H1 (cell line): ENCODE data around the gene CCDC148. TPM values are rescaled to one million over a fixed set of nuclear protein-coding genes. Genes with fewer than 3 reads are reported as not detected.

Experiments used
- CTCF ChIA-PET: fragments of 300-600 bp; sonication (Branson Sonifier 250); formaldehyde crosslinking; loops from one replicate; lab custom pipeline; 2021; ENCODE audit not compliant: partially characterized antibody; lab: Charles Lee
- POLR2A ChIA-PET: fragments of 300-600 bp; sonication (Branson Sonifier 250); formaldehyde crosslinking; loops from one replicate; lab custom pipeline; 2021; ENCODE audit warnings: inconsistent platforms; ENCODE audit not compliant: partially characterized antibody; lab: Charles Lee
- DNase-seq, 2 experiments: peaks; one replicate each; pipeline versions ENCODE4 v3.0.0 to v3.0.0-alpha.2; 2010 to 2022; ENCODE audit warnings: low spot score in 2 of 2, low read depth in 1 of 2, mixed read lengths in 1 of 2
- FAIRE-seq: peaks from 2 replicates; lab custom pipeline; 2011; peaks lifted over from hg19 to GRCh38; lab: Jason Lieb, UNC
- H2AFZ ChIP-seq: 2 replicates; pipeline ENCODE4 v1.8.1; 2012; ENCODE audit warnings: low read length, inconsistent platforms
- H2AK5ac ChIP-seq: 2 replicates; pipeline ENCODE4 v1.6.1; 2013; ENCODE audit warnings: low read depth, low read length
- H2BK120ac ChIP-seq: replicated peaks from 2 replicates; pipeline ENCODE3; 2013; ENCODE audit warnings: low read depth, low read length, inconsistent platforms
- H2BK12ac ChIP-seq: 2 replicates; pipeline ENCODE4 v1.6.1; 2013; ENCODE audit warnings: low read depth, low read length
- H2BK15ac ChIP-seq: 2 replicates; pipeline ENCODE4 v1.6.1; 2013; ENCODE audit warnings: low read length
- H2BK20ac ChIP-seq: 2 replicates; pipeline ENCODE4 v1.6.1; 2013; ENCODE audit warnings: low read length
- H2BK5ac ChIP-seq: 2 replicates; pipeline ENCODE4 v1.6.1; 2013; ENCODE audit warnings: low read depth, low read length
- H3K14ac ChIP-seq: 2 replicates; pipeline ENCODE4 v1.6.1; 2013; ENCODE audit warnings: inconsistent platforms; ENCODE audit not compliant: insufficient read length
- H3K18ac ChIP-seq: 2 replicates; pipeline ENCODE4 v1.6.1; 2013; ENCODE audit warnings: low read length; ENCODE audit errors: extremely low read depth
- H3K23ac ChIP-seq: 2 replicates; pipeline ENCODE4 v1.6.1; 2013; ENCODE audit warnings: inconsistent platforms; ENCODE audit not compliant: insufficient read length
- H3K23me2 ChIP-seq: 2 replicates; pipeline ENCODE4 v1.6.1; 2013; ENCODE audit warnings: low read depth, low read length
- H3K27ac ChIP-seq: 2 replicates; pipeline ENCODE4 v1.6.1; 2011; ENCODE audit warnings: low read depth, low read length, inconsistent platforms
- H3K27me3 ChIP-seq, 4 experiments: replicated peaks in 1 of 4; 1 replicate in 1 of 4; 2 replicates in 3 of 4; pipeline versions ENCODE4 v1.6.1 to v1.8.1; 2011 to 2013; ENCODE audit warnings: low read length in 3 of 4, mild to moderate bottlenecking in 3 of 4, inconsistent platforms in 2 of 4, mixed read lengths in 2 of 4, moderate library complexity in 1 of 4; ENCODE audit not compliant: control insufficient read depth in 3 of 4, insufficient read depth in 3 of 4; ENCODE audit errors: extremely low read depth in 1 of 4
- H3K36me3 ChIP-seq, 4 experiments: 2 replicates each; pipeline versions ENCODE4 v1.6.1 to v1.8.1; 2011 to 2013; ENCODE audit warnings: mild to moderate bottlenecking in 4 of 4, low read length in 3 of 4, moderate library complexity in 2 of 4, control low read depth in 1 of 4, inconsistent platforms in 1 of 4; ENCODE audit not compliant: insufficient read depth in 4 of 4, control insufficient read depth in 2 of 4
- H3K4ac ChIP-seq: replicated peaks from 2 replicates; pipeline ENCODE3; 2013; ENCODE audit warnings: low read length, low read depth, mixed read lengths, inconsistent platforms; ENCODE audit not compliant: insufficient read length
- H3K4me1 ChIP-seq, 4 experiments: replicated peaks in 1 of 4; 1 replicate in 1 of 4; 2 replicates in 3 of 4; pipeline versions ENCODE4 v1.6.1 to v1.8.1; 2011 to 2013; ENCODE audit warnings: low read length in 3 of 4, inconsistent platforms in 2 of 4, mixed read lengths in 1 of 4; ENCODE audit not compliant: insufficient read depth in 4 of 4, control insufficient read depth in 3 of 4
- H3K4me2 ChIP-seq, 2 experiments: 2 replicates each; pipeline versions ENCODE4 v1.6.1 to v1.8.1; 2011 to 2013; ENCODE audit warnings: low read depth in 2 of 2, low read length in 2 of 2, control low read depth in 1 of 2, inconsistent platforms in 1 of 2, mild to moderate bottlenecking in 1 of 2; ENCODE audit not compliant: insufficient read depth in 1 of 2
- H3K4me3 ChIP-seq, 4 experiments: fragments of 200-600, 300-600 bp in 1 of 4; sonication (generic), shearing (Covaris generic), sonication (Bioruptor Twin) in 1 of 4; 2 replicates each; pipeline versions ENCODE4 v1.5.1 to v1.8.1; 2011 to 2016; ENCODE audit warnings: low read length in 4 of 4, low read depth in 3 of 4, control low read depth in 2 of 4, inconsistent platforms in 2 of 4, mild to moderate bottlenecking in 2 of 4, mixed read lengths in 1 of 4, moderate library complexity in 1 of 4; ENCODE audit not compliant: insufficient read depth in 2 of 4; ENCODE audit errors: extremely low read depth in 1 of 4
- H3K56ac ChIP-seq: replicated peaks from 2 replicates; pipeline ENCODE3; 2013; ENCODE audit warnings: low read depth, mild to moderate bottlenecking, mixed read lengths, low read length, inconsistent platforms; ENCODE audit not compliant: insufficient read length
- H3K79me1 ChIP-seq: 2 replicates; pipeline ENCODE4 v1.6.1; 2013; ENCODE audit warnings: low read depth, low read length, control low read depth
- H3K79me2 ChIP-seq, 2 experiments: 2 replicates each; pipeline versions ENCODE4 v1.6.1 to v1.8.1; 2012 to 2013; ENCODE audit warnings: low read length in 2 of 2, mild to moderate bottlenecking in 2 of 2, inconsistent platforms in 1 of 2; ENCODE audit not compliant: insufficient read depth in 2 of 2, control insufficient read depth in 1 of 2
- H3K9ac ChIP-seq, 4 experiments: replicated peaks in 1 of 4; 1 replicate in 1 of 4; 2 replicates in 3 of 4; pipeline versions ENCODE4 v1.6.1 to v1.8.1; 2011 to 2013; ENCODE audit warnings: low read depth in 3 of 4, low read length in 3 of 4, control low read depth in 2 of 4, mild to moderate bottlenecking in 2 of 4, moderate library complexity in 2 of 4, inconsistent platforms in 1 of 4; ENCODE audit errors: extremely low read depth in 1 of 4
- H3K9me3 ChIP-seq, 2 experiments: 2 replicates each; pipeline versions ENCODE4 v1.6.1 to v1.8.1; 2012 to 2013; ENCODE audit warnings: mild to moderate bottlenecking in 2 of 2, moderate library complexity in 2 of 2, control low read depth in 1 of 2, inconsistent platforms in 1 of 2, low read depth in 1 of 2, low read length in 1 of 2, mixed read lengths in 1 of 2; ENCODE audit not compliant: insufficient read depth in 2 of 2
- H4K20me1 ChIP-seq, 2 experiments: replicated peaks in 1 of 2; 2 replicates each; pipeline versions ENCODE3 to v1.8.1; 2011 to 2013; ENCODE audit warnings: inconsistent platforms in 2 of 2, low read length in 2 of 2, mild to moderate bottlenecking in 1 of 2; ENCODE audit not compliant: insufficient read depth in 2 of 2, control insufficient read depth in 1 of 2
- H4K5ac ChIP-seq: 2 replicates; pipeline ENCODE4 v1.6.1; 2013; ENCODE audit warnings: low read length, low read depth, mixed read lengths, inconsistent platforms; ENCODE audit not compliant: insufficient read length
- H4K8ac ChIP-seq: 2 replicates; pipeline ENCODE4 v1.8.0; 2013; ENCODE audit warnings: mild to moderate bottlenecking, moderate library complexity, low read length, inconsistent platforms; ENCODE audit not compliant: insufficient read depth; ENCODE audit errors: extremely low read depth
- H4K91ac ChIP-seq: replicated peaks from 2 replicates; pipeline ENCODE3; 2013; ENCODE audit warnings: low read length, mixed read lengths, inconsistent platforms; ENCODE audit not compliant: insufficient read length
- BRCA1 ChIP-seq: IDR thresholded peaks from 2 replicates; pipeline ENCODE4 v1.6.1; 2012; ENCODE audit warnings: low read depth, low read length, improper control_type of control experiment
- CREB1 ChIP-seq: IDR thresholded peaks from 2 replicates; pipeline ENCODE4 v1.6.1; 2012; ENCODE audit warnings: inconsistent platforms
- CTBP2 ChIP-seq: IDR thresholded peaks from 2 replicates; pipeline ENCODE4 v1.7.0; 2011; ENCODE audit warnings: borderline replicate concordance, mild to moderate bottlenecking, moderate library complexity, mixed read lengths, low read length; ENCODE audit not compliant: insufficient read depth, insufficient read length
- PHF8 ChIP-seq: fragments of 200-600 bp; sonication (generic); conservative IDR thresholded peaks from 2 replicates; pipeline ENCODE4 v1.7.1; 2012; ENCODE audit warnings: low read depth, mild to moderate bottlenecking, inconsistent platforms, low read length, moderate library complexity
- RNF2 ChIP-seq: fragments of 200-900, 300-1000 bp; sonication (generic); IDR thresholded peaks from 2 replicates; pipeline ENCODE4 v1.7.1; 2016; ENCODE audit warnings: borderline replicate concordance, low read depth, mild to moderate bottlenecking, antibody characterized with exemption, low read length; ENCODE audit not compliant: poor library complexity, severe bottlenecking; ENCODE audit errors: missing control alignments
- SIRT6 ChIP-seq: IDR thresholded peaks from one replicate; pipeline ENCODE4 v1.7.1; 2012; ENCODE audit warnings: low read length, inconsistent platforms
- YY1 ChIP-seq: IDR thresholded peaks from 2 replicates; pipeline ENCODE4 v1.6.1; 2011; ENCODE audit warnings: low read depth, mild to moderate bottlenecking, low read length
- WGBS, 2 experiments: shearing (Covaris generic) in 1 of 2; methylation state at CpG; one replicate each; pipeline versions ENCODE4 v1.1.6 to v1.1.7; 2013 to 2015; ENCODE audit warnings: low lambda C conversion rate in 2 of 2, mixed read lengths in 2 of 2, inconsistent platforms in 1 of 2, low coverage in 1 of 2, missing lambda C conversion rate in 1 of 2; ENCODE audit not compliant: insufficient replicate concordance in 2 of 2, insufficient coverage in 1 of 2, insufficient read length in 1 of 2; ENCODE audit errors: extremely low coverage in 1 of 2, missing lambda C conversion rate in 1 of 2; 5-methylcytosine and 5-hydroxymethylcytosine counted together
- polyA plus RNA-seq, 7 experiments: library from polyadenylated mRNA; depleted of rRNA in 3 of 7; stranded (reverse) in 5 of 7; unstranded in 2 of 7; fragments of >200 nt in 5 of 7; fragments of 200-250 nt in 2 of 7; gene quantifications; 1 replicate in 5 of 7; 2 replicates in 1 of 7; 4 replicates in 1 of 7; pipeline versions ENCODE4 v1.2.1 to v1.2.3, GENCODE V29; 2011 to 2013; ENCODE audit warnings: missing spikeins in 2 of 7, mixed read lengths in 2 of 7
- total RNA-seq: library from RNA; stranded (reverse); fragmentation: NEBNext Ultra II Directional; extraction: Animal tissue kit (Norgen Biotek cat#: 25700); gene quantifications from 2 replicates; pipeline ENCODE4 v1.2.1, GENCODE V29; 2021
- TF ChIP-seq, protein P1 (sequence below): IDR thresholded peaks from 2 replicates; pipeline ENCODE4 v1.6.1; 2012; ENCODE audit warnings: low read length, inconsistent platforms

Gene CCDC148
- total and polyA plus RNA-seq, 2 of the 8 experiments (the other 6 are each of a cell fraction or from before 2014, with no cell fraction given): 0.45 to 1.3 TPM

DNA sequence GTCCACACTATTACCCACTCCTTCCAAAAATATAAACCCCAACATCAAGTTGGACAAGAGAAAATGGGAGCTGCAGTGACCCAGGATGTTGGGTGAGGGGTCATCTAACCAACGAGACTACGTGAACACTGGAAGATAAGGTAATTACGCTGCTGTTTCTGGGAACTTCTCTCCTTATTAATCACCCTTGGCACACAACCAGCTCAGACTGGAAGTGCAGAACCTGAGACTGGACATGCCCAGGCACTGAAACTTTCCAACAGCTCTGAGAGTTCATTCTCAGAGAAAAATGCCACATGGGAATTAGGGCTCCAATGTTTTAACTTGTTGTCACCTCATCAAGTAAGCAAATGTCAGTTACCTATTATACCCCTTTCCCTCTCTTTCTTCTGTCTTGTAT, 135.3 kb downstream of the CCDC148 start:
- no peak overlapping the region for H3K4ac ChIP-seq
- CTCF ChIA-PET: no interaction called here
- no peak overlapping the region for H2BK15ac ChIP-seq
- H4K5ac ChIP-seq: no peak overlapping the region
- no peaks in the 10 kb centered on the region for H4K20me1 ChIP-seq
- peaks cover 0 to 4% (median 2%) of the 10 kb centered on the region in 4 experiments; a peak in 2 of 7 replicates for H3K4me1 ChIP-seq
- no peak overlapping the region for H2BK20ac ChIP-seq
- no peak overlapping the region for H2AFZ ChIP-seq
- no peaks in the 10 kb centered on the region for H3K23me2 ChIP-seq
- POLR2A ChIA-PET: no interaction called here
- no peak overlapping the region for H3K14ac ChIP-seq
- no peaks in the 10 kb centered on the region for H3K79me2 ChIP-seq
- no peak overlapping the region for H2BK12ac ChIP-seq
- H3K23ac ChIP-seq: no peak overlapping the region
- no peaks in the 10 kb centered on the region for H3K79me1 ChIP-seq
- H3K4me2 ChIP-seq: no peak overlapping the region
- H3K56ac ChIP-seq: no peak overlapping the region
- H2AK5ac ChIP-seq: no peak overlapping the region
- H3K27ac ChIP-seq: no peak overlapping the region
- H3K9ac ChIP-seq: no peak overlapping the region
- 89% methylated on average over 3 of the region's 3 CpGs; no CpG with 5 or more reads in 1 of the 2 experiments for WGBS, 2 experiments
- no peaks in the 10 kb centered on the region for H3K36me3 ChIP-seq
- DNase-seq (no peak), FAIRE-seq (no peak)
- H3K9me3 ChIP-seq: peaks cover 0 to 5% of the 10 kb centered on the region in 2 experiments; a peak in 2 of 4 replicates
- H4K91ac ChIP-seq: no peak overlapping the region
- H3K18ac ChIP-seq: no peak overlapping the region
- H2BK120ac ChIP-seq: no peak overlapping the region
- H3K4me3 ChIP-seq: no peak overlapping the region
- no peak overlapping the region for H2BK5ac ChIP-seq
- no peak for TF ChIP-seq BRCA1
- TF ChIP-seq SIRT6: no peak
- TF ChIP-seq, protein P1, sequence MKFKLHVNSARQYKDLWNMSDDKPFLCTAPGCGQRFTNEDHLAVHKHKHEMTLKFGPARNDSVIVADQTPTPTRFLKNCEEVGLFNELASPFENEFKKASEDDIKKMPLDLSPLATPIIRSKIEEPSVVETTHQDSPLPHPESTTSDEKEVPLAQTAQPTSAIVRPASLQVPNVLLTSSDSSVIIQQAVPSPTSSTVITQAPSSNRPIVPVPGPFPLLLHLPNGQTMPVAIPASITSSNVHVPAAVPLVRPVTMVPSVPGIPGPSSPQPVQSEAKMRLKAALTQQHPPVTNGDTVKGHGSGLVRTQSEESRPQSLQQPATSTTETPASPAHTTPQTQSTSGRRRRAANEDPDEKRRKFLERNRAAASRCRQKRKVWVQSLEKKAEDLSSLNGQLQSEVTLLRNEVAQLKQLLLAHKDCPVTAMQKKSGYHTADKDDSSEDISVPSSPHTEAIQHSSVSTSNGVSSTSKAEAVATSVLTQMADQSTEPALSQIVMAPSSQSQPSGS: no peak
- TF ChIP-seq CREB1: no peak
- no peak for TF ChIP-seq YY1
- TF ChIP-seq PHF8: no peak
- no peak for TF ChIP-seq RNF2
- TF ChIP-seq CTBP2: no peak
- H4K8ac ChIP-seq: no peak overlapping the region
- no peaks in the 10 kb centered on the region for H3K27me3 ChIP-seq
